Caco-2 (cell line): ENCODE results near the gene TTC16. TPM values are rescaled to one million over a fixed set of nuclear protein-coding genes. Genes with fewer than 3 reads are reported as not detected.

Experiments
- BruUV-seq: library from RNA; stranded (reverse); fragments of 400-500 nt; replicated peaks from 2 replicates; lab custom pipeline; 2021; lab: Mats Ljungman, UMichigan
- CTCF ChIA-PET: fragments of 300-600 bp; sonication (Branson Sonifier 250); formaldehyde crosslinking; loops from one replicate; lab custom pipeline; 2022; ENCODE audit warnings: antibody characterized with exemption; lab: Charles Lee
- POLR2A ChIA-PET: fragments of 300-600 bp; sonication (Branson Sonifier 250); formaldehyde crosslinking; loops from one replicate; lab custom pipeline; 2022; ENCODE audit warnings: antibody characterized with exemption; lab: Charles Lee
- DNase-seq, 2 experiments: peaks; one replicate each; pipeline versions ENCODE4 v3.0.0 to v3.0.0-alpha.2; 2020 to 2022
- H3K27me3 ChIP-seq: replicated peaks from 2 replicates; pipeline ENCODE4 v1.6.0; 2011; ENCODE audit warnings: low read length; ENCODE audit not compliant: control insufficient read depth, insufficient read depth
- H3K36me3 ChIP-seq: 2 replicates; pipeline ENCODE4 v1.5.1; 2011; ENCODE audit warnings: low read length; ENCODE audit not compliant: control insufficient read depth, insufficient read depth
- H3K4me1 ChIP-seq: fragments of 250-450 bp; sonication (Bioruptor Pico); 2 replicates; pipeline ENCODE4 v1.5.1; 2020; ENCODE audit warnings: mild to moderate bottlenecking
- H3K4me3 ChIP-seq: 2 replicates; pipeline ENCODE4 v1.5.1; 2011; ENCODE audit warnings: low read depth, mild to moderate bottlenecking, control low read depth, low read length
- H3K9me3 ChIP-seq: fragments of 250-450 bp; sonication (Bioruptor Pico); 2 replicates; pipeline ENCODE4 v1.5.1; 2020; ENCODE audit warnings: mild to moderate bottlenecking, moderate library complexity
- H3K27ac Mint-ChIP-seq: one replicate; pipeline ENCODE4 v1.8.0; 2022; ENCODE audit warnings: mixed read lengths; ENCODE audit not compliant: unreplicated experiment
- H3K27me3 Mint-ChIP-seq: one replicate; pipeline ENCODE4 v1.8.0; 2022; ENCODE audit warnings: mixed read lengths; ENCODE audit not compliant: insufficient read depth, unreplicated experiment
- H3K36me3 Mint-ChIP-seq: one replicate; pipeline ENCODE4 v1.8.0; 2022; ENCODE audit warnings: mild to moderate bottlenecking, mixed read lengths; ENCODE audit not compliant: insufficient read depth, unreplicated experiment
- H3K4me1 Mint-ChIP-seq: one replicate; pipeline ENCODE4 v1.8.0; 2022; ENCODE audit warnings: low read depth, mixed read lengths; ENCODE audit not compliant: unreplicated experiment
- H3K4me3 Mint-ChIP-seq: one replicate; pipeline ENCODE4 v1.8.0; 2022; ENCODE audit warnings: mild to moderate bottlenecking, moderate library complexity, mixed read lengths; ENCODE audit not compliant: unreplicated experiment
- H3K9me3 Mint-ChIP-seq: one replicate; pipeline ENCODE4 v1.8.0; 2022; ENCODE audit warnings: mixed read lengths; ENCODE audit not compliant: unreplicated experiment
- intact Hi-C: fragments of 100-400 bp; cut with micrococcal nuclease; formaldehyde crosslinking; loops from one replicate; pipeline ENCODE4 v1.10.0; 2022; ENCODE audit not compliant: unreplicated experiment
- total RNA-seq: library from RNA; stranded (reverse); gene quantifications from 2 replicates; pipeline ENCODE4 v1.2.3, GENCODE V29; 2022
- TF ChIP-seq, protein P1 (sequence below), 2 experiments: fragments of 200-600 bp in 1 of 2; IDR thresholded peaks; 1 replicate in 1 of 2; 2 replicates in 1 of 2; pipeline versions ENCODE4 v1.5.1 to v1.8.0; 2011 to 2022; ENCODE audit warnings: antibody characterized with exemption in 1 of 2, control low read depth in 1 of 2, inconsistent platforms in 1 of 2, low read depth in 1 of 2, low read length in 1 of 2, mild to moderate bottlenecking in 1 of 2, moderate library complexity in 1 of 2; ENCODE audit not compliant: insufficient read depth in 1 of 2, severe bottlenecking in 1 of 2, unreplicated experiment in 1 of 2

Gene TTC16
- total RNA-seq, 1 experiment from 2014 or later = not detected

DNA sequence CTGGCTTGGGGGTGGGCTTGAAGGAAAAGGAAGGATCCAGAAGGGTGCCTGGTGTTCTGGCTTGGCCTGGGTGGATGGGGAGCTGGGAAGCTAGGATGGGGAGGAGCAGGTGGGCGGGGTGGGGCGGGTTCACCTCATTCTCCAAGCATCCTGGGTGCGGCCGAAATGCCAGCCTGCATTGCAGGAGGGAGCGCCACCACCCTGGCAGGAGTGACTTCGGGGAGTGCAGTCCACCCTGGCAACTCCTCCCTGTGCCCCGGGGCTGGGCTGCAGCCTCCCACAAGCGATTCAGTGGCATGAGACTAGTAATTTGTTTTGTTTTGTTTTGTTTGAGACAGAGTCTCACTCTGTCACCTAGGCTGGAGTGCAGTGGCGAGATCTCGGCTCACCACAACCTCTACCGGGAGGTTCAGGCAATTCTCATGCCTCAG, 5.5 kb downstream of the TTC16 start:
- Mint-ChIP-seq H3K36me3 (no peaks in the 10 kb centered on the region), H3K27me3 (peaks cover 4% of the 10 kb centered on the region), H3K4me3 (no peak overlapping the region), H3K9me3 (no peaks in the 10 kb centered on the region), H3K27ac (no peak overlapping the region), H3K4me1 (no peaks in the 10 kb centered on the region)
- no TSS peak for BruUV-seq
- Histone ChIP-seq H3K4me3 (no peak overlapping the region), H3K27me3 (no peaks in the 10 kb centered on the region), H3K36me3 (no peaks in the 10 kb centered on the region), H3K4me1 (no peaks in the 10 kb centered on the region), H3K9me3 (no peaks in the 10 kb centered on the region)
- CTCF ChIA-PET = interaction anchor here (0.6 to 1.3 kb wide), 3 partner anchors 13 to 151 kb away, joined by 3 read pairs; no protein-coding TSS in a partner anchor
- DNase-seq = no peak
- TF ChIP-seq, protein P1, sequence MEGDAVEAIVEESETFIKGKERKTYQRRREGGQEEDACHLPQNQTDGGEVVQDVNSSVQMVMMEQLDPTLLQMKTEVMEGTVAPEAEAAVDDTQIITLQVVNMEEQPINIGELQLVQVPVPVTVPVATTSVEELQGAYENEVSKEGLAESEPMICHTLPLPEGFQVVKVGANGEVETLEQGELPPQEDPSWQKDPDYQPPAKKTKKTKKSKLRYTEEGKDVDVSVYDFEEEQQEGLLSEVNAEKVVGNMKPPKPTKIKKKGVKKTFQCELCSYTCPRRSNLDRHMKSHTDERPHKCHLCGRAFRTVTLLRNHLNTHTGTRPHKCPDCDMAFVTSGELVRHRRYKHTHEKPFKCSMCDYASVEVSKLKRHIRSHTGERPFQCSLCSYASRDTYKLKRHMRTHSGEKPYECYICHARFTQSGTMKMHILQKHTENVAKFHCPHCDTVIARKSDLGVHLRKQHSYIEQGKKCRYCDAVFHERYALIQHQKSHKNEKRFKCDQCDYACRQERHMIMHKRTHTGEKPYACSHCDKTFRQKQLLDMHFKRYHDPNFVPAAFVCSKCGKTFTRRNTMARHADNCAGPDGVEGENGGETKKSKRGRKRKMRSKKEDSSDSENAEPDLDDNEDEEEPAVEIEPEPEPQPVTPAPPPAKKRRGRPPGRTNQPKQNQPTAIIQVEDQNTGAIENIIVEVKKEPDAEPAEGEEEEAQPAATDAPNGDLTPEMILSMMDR (IDR thresholded peaks at IDR 0.05; ENCODE audit: insufficient read depth in 1 of 2, low read depth in 1 of 2, low read length in 1 of 2, severe bottlenecking in 1 of 2, unreplicated experiment in 1 of 2) = no peak
- intact Hi-C loops = no loop called here
- POLR2A ChIA-PET = no interaction called here

DNA sequence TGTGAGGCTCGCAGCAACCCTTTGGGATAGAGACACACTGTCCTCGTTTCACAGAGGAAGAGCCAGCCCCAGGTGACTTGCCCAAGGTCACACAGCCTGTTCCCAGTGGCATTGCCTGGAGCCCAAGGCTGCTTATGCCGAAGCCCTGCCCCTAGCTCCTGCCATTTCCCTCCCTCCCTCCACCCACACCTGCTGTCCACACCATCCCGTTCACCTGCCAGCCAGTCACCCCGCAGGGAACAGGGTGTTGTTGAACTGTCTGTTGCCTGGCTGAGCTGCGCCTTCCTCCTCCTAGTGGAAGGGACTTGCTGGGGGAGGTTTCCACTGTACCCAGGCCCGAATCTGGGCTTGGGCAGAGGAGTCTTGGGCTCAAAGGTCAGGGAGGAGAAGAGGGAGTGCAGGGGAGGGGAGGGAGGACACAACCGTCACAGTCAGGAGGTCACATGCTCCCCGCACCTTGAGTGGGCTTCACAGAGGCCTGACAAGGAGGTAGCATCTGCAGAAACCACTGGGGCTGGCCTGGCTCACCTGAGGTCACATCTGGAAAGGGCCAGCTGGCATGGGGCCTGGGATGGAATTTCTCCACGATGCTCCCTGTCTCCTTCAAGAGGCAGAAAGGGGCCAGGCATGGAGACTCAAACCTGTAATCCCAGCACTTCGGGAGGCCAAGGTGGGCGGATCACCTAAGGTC, 6.3 kb downstream of the TTC16 start:
- intact Hi-C loops = no loop called here
- H3K4me3 ChIP-seq = no peak overlapping the region
- H3K27me3 ChIP-seq = no peaks in the 10 kb centered on the region
- Mint-ChIP-seq H3K4me1 (no peaks in the 10 kb centered on the region), H3K9me3 (no peaks in the 10 kb centered on the region), H3K27ac (no peak overlapping the region), H3K4me3 (no peak overlapping the region), H3K36me3 (no peaks in the 10 kb centered on the region), H3K27me3 (peaks cover 4% of the 10 kb centered on the region)
- no peaks in the 10 kb centered on the region for H3K9me3 ChIP-seq
- ChIA-PET POLR2A (no interaction called here), CTCF (interaction anchor here (0.8 to 1.3 kb wide), 2 partner anchors 12 to 22 kb away, joined by 3 read pairs; no protein-coding TSS in a partner anchor)
- no peaks in the 10 kb centered on the region for H3K36me3 ChIP-seq
- DNase-seq = no peak
- no peaks in the 10 kb centered on the region for H3K4me1 ChIP-seq
- BruUV-seq = no TSS peak
- TF ChIP-seq, protein P1 (IDR thresholded peaks at IDR 0.05; ENCODE audit: insufficient read depth in 1 of 2, low read depth in 1 of 2, low read length in 1 of 2, severe bottlenecking in 1 of 2, unreplicated experiment in 1 of 2) = no peak

DNA sequence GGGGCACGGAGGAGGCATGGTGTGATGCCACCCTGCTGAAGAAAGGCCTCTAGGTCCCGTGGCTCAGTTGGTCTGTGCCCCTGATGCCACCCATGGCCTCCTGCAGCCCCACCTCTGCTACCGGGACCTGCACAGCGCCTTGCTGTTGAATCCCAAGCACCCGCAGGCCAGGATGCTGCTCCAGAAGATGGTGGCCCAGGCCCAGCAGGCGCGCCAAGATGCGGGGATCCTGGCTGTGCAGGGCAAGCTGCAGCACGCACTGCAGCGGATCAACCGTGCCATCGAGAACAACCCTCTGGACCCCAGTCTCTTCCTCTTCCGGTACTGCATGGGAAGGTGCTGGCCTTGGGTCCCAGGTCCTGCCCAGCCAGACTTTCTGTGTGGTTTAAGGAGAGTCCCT, 7.1 kb downstream of the TTC16 start:
- Mint-ChIP-seq H3K36me3 (no peaks in the 10 kb centered on the region), H3K4me3 (no peak overlapping the region), H3K27me3 (peaks cover 4% of the 10 kb centered on the region), H3K9me3 (no peaks in the 10 kb centered on the region), H3K27ac (no peak overlapping the region), H3K4me1 (no peaks in the 10 kb centered on the region)
- no peaks in the 10 kb centered on the region for H3K9me3 ChIP-seq
- ChIA-PET CTCF (interaction anchor here (0.8 kb wide), 1 partner anchor 106 kb away, joined by 3 read pairs; no protein-coding TSS in a partner anchor), POLR2A (no interaction called here)
- no peaks in the 10 kb centered on the region for H3K36me3 ChIP-seq
- intact Hi-C loops = no loop called here
- H3K27me3 ChIP-seq = no peaks in the 10 kb centered on the region
- H3K4me3 ChIP-seq = no peak overlapping the region
- BruUV-seq = no TSS peak
- TF ChIP-seq, protein P1 (IDR thresholded peaks at IDR 0.05; ENCODE audit: insufficient read depth in 1 of 2, low read depth in 1 of 2, low read length in 1 of 2, severe bottlenecking in 1 of 2, unreplicated experiment in 1 of 2) = no peak
- no peaks in the 10 kb centered on the region for H3K4me1 ChIP-seq
- no peak for DNase-seq
